HEK293T (cell line): ENCODE data around the gene DYRK1B.
A peak's percentile ranks its signal among the peaks of the same experiment; 100 is the strongest.

ENCODE experiments used
- CTCF ChIA-PET: fragments of 350-600 bp; formaldehyde crosslinking; extraction: SDS; loops from one replicate; lab custom pipeline; 2021; ENCODE audit warnings: antibody characterized with exemption, inconsistent platforms; lab: Yijun Ruan, JAX
- POLR2A ChIA-PET: fragments of 350-600 bp; formaldehyde crosslinking; extraction: SDS; loops from one replicate; lab custom pipeline; 2020; ENCODE audit warnings: antibody characterized with exemption, inconsistent platforms; lab: Yijun Ruan, JAX
- DNase-seq: peaks from one replicate; pipeline ENCODE4 v3.0.0; 2012; ENCODE audit warnings: mixed read lengths; ENCODE audit errors: extremely low spot score
- ARNT ChIP-seq: fragments of 450-650 bp; IDR thresholded peaks from 2 replicates; pipeline ENCODE4 v1.6.1; 2017; ENCODE audit warnings: mild to moderate bottlenecking
- BHLHE40 ChIP-seq: fragments of 450-650 bp; IDR thresholded peaks from 2 replicates; pipeline ENCODE4 v1.6.1; 2016; ENCODE audit warnings: mild to moderate bottlenecking, moderate library complexity, borderline replicate concordance
- CTBP1 ChIP-seq: fragments of 450-650 bp; IDR thresholded peaks from 2 replicates; pipeline ENCODE4 v1.6.1; 2016; ENCODE audit warnings: borderline replicate concordance
- ELF4 ChIP-seq: fragments of 450-650 bp; IDR thresholded peaks from 2 replicates; pipeline ENCODE4 v1.6.1; 2017; ENCODE audit warnings: antibody characterized with exemption
- FOXA1 ChIP-seq: fragments of 450-650 bp; IDR thresholded peaks from 2 replicates; pipeline ENCODE4 v1.6.1; 2016; ENCODE audit warnings: mild to moderate bottlenecking
- FOXK2 ChIP-seq: fragments of 450-650 bp; IDR thresholded peaks from 2 replicates; pipeline ENCODE4 v1.6.1; 2016; ENCODE audit warnings: mild to moderate bottlenecking
- FOXM1 ChIP-seq: fragments of 450-650 bp; IDR thresholded peaks from 2 replicates; pipeline ENCODE4 v1.6.1; 2017; ENCODE audit warnings: mild to moderate bottlenecking, borderline replicate concordance
- HDGF ChIP-seq: fragments of 450-650 bp; IDR thresholded peaks from 2 replicates; pipeline ENCODE4 v1.6.1; 2017; ENCODE audit warnings: antibody characterized with exemption, borderline replicate concordance
- L3MBTL2 ChIP-seq: fragments of 450-650 bp; conservative IDR thresholded peaks from 2 replicates; pipeline ENCODE4 v1.6.1; 2016; ENCODE audit warnings: mild to moderate bottlenecking
- LEF1 ChIP-seq: fragments of 450-650 bp; IDR thresholded peaks from 2 replicates; pipeline ENCODE4 v1.6.1; 2017; ENCODE audit warnings: mild to moderate bottlenecking, borderline replicate concordance
- NFRKB ChIP-seq: fragments of 450-650 bp; IDR thresholded peaks from 2 replicates; pipeline ENCODE4 v1.6.1; 2016; ENCODE audit warnings: mild to moderate bottlenecking, moderate library complexity
- SP1 ChIP-seq: fragments of 450-650 bp; IDR thresholded peaks from 2 replicates; pipeline ENCODE4 v1.6.1; 2017
- SUZ12 ChIP-seq: fragments of 450-650 bp; IDR thresholded peaks from 2 replicates; pipeline ENCODE4 v1.6.1; 2016; ENCODE audit warnings: mild to moderate bottlenecking
- TARDBP ChIP-seq: fragments of 450-650 bp; IDR thresholded peaks from 2 replicates; pipeline ENCODE4 v1.6.1; 2016
- ZNF384 ChIP-seq: fragments of 450-650 bp; IDR thresholded peaks from 2 replicates; pipeline ENCODE4 v1.6.1; 2016
- TF ChIP-seq, protein P1 (sequence below): fragments of 450-650 bp; IDR thresholded peaks from 2 replicates; pipeline ENCODE4 v1.6.1; 2016

The DYRK1B gene

GRCh38 chr19:39807846-39808364 lies 26.1 kb downstream of the DYRK1B start:
- TF ChIP-seq ELF4: no peak
- no peak for TF ChIP-seq FOXM1
- TF ChIP-seq L3MBTL2: no peak
- TF ChIP-seq SP1: no peak
- no peak for TF ChIP-seq LEF1
- TF ChIP-seq HDGF: no peak
- CTCF ChIA-PET: no interaction called here
- POLR2A ChIA-PET: interaction anchor here (1.2 kb wide), 1 partner anchor 26 kb away, joined by 3 read pairs; the partner anchor contains the start of gene DYRK1B
- no peak for DNase-seq

- CTCF ChIA-PET: no interaction called here
- no peak for DNase-seq
- TF ChIP-seq CTBP1 (no peak), LEF1 (no peak), ZNF384 (no peak), ELF4 (no peak), SP1 (no peak), L3MBTL2 (no peak), ARNT (no peak), FOXK2 (no peak), FOXA1 (no peak), BHLHE40 (no peak), TARDBP (no peak), FOXM1 (no peak)
- TF ChIP-seq, protein P1, sequence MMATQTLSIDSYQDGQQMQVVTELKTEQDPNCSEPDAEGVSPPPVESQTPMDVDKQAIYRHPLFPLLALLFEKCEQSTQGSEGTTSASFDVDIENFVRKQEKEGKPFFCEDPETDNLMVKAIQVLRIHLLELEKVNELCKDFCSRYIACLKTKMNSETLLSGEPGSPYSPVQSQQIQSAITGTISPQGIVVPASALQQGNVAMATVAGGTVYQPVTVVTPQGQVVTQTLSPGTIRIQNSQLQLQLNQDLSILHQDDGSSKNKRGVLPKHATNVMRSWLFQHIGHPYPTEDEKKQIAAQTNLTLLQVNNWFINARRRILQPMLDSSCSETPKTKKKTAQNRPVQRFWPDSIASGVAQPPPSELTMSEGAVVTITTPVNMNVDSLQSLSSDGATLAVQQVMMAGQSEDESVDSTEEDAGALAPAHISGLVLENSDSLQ: no peak
Observed at GRCh38 chr19:39805104-39805503, 28.9 kb downstream of the DYRK1B start.

DNA sequence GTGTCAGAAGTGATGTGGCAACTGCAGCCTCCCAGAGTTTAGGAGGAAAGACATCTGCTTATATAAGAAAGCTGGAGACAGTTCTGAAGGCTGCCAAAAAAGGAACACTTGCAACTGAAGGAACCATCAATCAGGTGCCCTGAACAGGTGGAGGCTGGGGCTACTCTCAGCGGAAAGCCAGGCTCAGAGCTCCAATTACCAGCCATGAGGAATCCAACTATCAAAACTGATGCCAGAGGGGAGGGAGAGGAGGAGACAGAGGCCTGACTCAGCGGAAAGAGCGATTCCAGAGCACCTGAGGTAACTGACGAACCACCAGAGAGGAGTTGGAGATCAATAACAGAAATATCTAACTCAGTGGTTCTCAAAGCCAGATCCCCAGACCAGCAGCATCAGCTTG lies 31.0 kb downstream of the DYRK1B start:
- DNase-seq: no peak
- POLR2A ChIA-PET: no interaction called here
- no peak for TF ChIP-seq BHLHE40
- CTCF ChIA-PET: interaction anchor here (1.8 kb wide), 1 partner anchor 10 kb away, joined by 8 read pairs; no protein-coding TSS in a partner anchor

More at GRCh38 chr19:39805104-39805503, 28.9 kb downstream of the DYRK1B start:
- POLR2A ChIA-PET: interaction anchor here (0.8 kb wide), 1 partner anchor 40 kb away, joined by 4 read pairs; no protein-coding TSS in a partner anchor

DNA sequence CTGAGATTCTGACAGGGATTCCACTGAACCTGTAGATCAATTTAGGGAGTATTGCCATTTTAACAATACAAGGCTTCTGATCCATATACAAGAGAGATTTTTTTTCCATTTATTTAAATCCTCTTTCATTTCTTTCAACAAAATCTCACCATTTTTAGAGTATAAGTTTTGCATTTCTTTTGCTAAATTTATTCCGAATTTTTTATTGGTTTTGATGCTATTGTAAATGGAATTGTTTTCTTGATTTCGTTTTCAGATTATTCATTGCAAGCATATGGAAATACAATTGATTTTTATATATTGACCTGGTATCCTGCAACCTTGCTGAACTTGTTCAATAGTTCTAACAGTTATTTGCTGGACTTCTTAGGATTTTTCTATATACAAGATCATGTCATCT lies 36.9 kb downstream of the DYRK1B start:
- CTCF ChIA-PET: interaction anchor here (1.6 kb wide), 1 partner anchor 47 kb away, joined by 9 read pairs; no protein-coding TSS in a partner anchor
- TF ChIP-seq FOXK2 (no peak), SP1 (no peak)
- no peak for DNase-seq
- POLR2A ChIA-PET: interaction anchor here (1.2 kb wide), 1 partner anchor 48 kb away, joined by 8 read pairs; the partner anchor contains the start of gene FBL

DNA sequence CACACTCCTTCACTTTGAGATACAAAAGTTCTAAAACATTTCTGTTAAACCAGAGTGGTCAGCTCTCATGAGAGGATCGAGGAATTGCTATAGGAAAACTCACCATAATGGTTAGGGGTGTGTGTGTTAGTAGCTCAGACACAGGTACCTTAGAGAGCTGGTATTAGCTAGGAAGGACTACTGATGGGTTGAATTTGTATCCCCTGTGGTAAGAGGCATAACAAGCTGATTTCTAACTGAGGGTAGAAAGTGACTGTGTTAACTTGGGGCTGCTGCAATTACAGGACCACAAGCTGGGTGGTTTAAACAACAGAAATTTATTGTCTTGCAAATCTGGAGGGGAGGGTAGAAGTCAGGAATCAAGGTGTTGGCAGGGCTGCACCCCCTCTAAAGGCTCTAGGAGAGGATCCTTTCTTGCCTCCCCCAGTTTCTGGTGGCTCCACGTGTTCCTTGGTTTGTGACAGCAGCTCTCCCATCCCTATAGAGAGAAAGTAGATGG lies 37.9 kb downstream of the DYRK1B start:
- DNase-seq: no peak
- POLR2A ChIA-PET: interaction anchor here (1.2 kb wide), 1 partner anchor 49 kb away, joined by 8 read pairs; the partner anchor contains the start of gene FBL
- no peak for TF ChIP-seq CTBP1
- TF ChIP-seq, protein P1: no peak
- TF ChIP-seq FOXA1: no peak
- CTCF ChIA-PET: interaction anchor here (1.6 kb wide), 1 partner anchor 48 kb away, joined by 9 read pairs; no protein-coding TSS in a partner anchor

- CTCF ChIA-PET: interaction anchor here (0.7 kb wide), 1 partner anchor 27 kb away, joined by 3 read pairs; no protein-coding TSS in a partner anchor
- TF ChIP-seq ZNF384: no peak
- TF ChIP-seq ELF4: no peak
- no peak for TF ChIP-seq FOXA1
- no peak for TF ChIP-seq CTBP1
- TF ChIP-seq, protein P1: no peak
- no peak for TF ChIP-seq SUZ12
- no peak for TF ChIP-seq BHLHE40
- no peak for TF ChIP-seq L3MBTL2
- TF ChIP-seq HDGF: no peak
- no peak for TF ChIP-seq ARNT
- TF ChIP-seq NFRKB: no peak
- TF ChIP-seq SP1: no peak
- POLR2A ChIA-PET: interaction anchor here (0.6 to 1.4 kb wide), 2 partner anchors 39 to 175 kb away, joined by 3 read pairs; partner anchors contain the start of genes DYRK1B and PSMC4
- DNase-seq: no peak
Observed at GRCh38 chr19:39795001-39795400, 39.0 kb downstream of the DYRK1B start.

DNA sequence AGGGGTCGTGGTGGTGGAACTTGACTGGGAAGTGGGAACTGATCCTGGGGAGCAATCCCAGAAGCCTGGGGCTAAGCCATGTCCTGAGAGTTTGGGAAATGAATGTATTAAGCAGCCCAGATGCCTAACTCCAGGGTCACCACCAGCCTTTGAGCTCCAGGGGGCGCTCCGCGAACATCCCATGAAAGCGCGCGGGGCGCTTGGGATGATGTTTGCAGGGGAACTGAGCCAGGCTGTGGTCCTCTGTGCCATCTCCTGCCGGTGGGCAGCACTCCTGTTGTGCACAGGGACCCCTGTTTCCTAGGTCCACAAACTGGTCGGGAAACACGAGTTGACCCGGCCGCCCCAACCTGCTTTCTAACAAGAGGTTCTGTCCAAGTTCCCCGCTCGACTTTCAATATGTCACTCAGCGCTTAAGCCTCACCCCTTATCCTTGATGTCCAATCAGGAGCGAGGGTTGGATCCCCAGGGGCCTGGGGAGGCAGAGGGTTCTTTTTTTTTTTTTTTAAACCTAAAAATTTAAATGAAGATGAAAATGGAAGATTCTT lies 40.9 kb downstream of the DYRK1B start:
- no peak for TF ChIP-seq L3MBTL2
- no peak for TF ChIP-seq FOXM1
- no peak for TF ChIP-seq FOXK2
- no peak for TF ChIP-seq SUZ12
- no peak for TF ChIP-seq ELF4
- no peak for TF ChIP-seq FOXA1
- TF ChIP-seq NFRKB: no peak
- no peak for TF ChIP-seq SP1
- TF ChIP-seq TARDBP: no peak
- TF ChIP-seq LEF1: no peak
- TF ChIP-seq CTBP1: no peak
- TF ChIP-seq ARNT: no peak
- peak; percentile 90 for TF ChIP-seq ZNF384
- TF ChIP-seq BHLHE40: no peak
- no peak for TF ChIP-seq HDGF
- TF ChIP-seq, protein P1: peak; percentile 95
- POLR2A ChIA-PET: interaction anchor here (0.6 to 1.0 kb wide), 3 partner anchors 41 to 555 kb away, joined by 3 to 5 read pairs (median 3); partner anchors contain the start of gene DYRK1B
- CTCF ChIA-PET: interaction anchor here (0.6 to 1.5 kb wide), 9 partner anchors 9 to 119 kb away, joined by 3 to 28 read pairs (median 3); partner anchors contain the start of genes DYRK1B and FBL
- peak; percentile 81 for DNase-seq
